ENCODE results near the gene GALNTL6.
A peak's percentile ranks its signal among the peaks of the same experiment; 100 is the strongest.

GALNTL6 gene

GRCh38 chr4:171812665-171813525, at the start of gene GALNTL6:
GALNTL6 (plus strand) TSS chr4:171813404.
- DNase-seq (ENCODE audit: low spot score), result no peak

DNA sequence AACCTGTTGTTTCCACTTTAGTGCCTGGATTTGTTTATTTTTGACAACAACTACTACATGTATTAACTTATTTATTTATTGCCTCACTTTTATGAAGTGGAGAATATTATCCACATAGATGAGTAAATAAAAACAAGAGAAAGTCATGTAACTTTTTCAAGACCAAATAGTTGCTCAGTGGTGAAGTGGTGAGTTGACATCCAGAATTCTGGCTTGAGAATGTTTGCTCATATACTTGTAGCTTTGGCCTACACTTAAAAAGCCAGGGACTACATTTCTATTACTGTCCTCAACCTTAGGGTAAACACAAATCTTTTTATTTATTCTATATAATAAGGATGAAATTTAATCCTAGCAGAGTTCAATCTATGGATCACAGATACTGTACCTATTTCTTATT, 47.7 kb upstream of the GALNTL6 start:
- no peak for DNase-seq (ENCODE audit: low spot score)

DNA sequence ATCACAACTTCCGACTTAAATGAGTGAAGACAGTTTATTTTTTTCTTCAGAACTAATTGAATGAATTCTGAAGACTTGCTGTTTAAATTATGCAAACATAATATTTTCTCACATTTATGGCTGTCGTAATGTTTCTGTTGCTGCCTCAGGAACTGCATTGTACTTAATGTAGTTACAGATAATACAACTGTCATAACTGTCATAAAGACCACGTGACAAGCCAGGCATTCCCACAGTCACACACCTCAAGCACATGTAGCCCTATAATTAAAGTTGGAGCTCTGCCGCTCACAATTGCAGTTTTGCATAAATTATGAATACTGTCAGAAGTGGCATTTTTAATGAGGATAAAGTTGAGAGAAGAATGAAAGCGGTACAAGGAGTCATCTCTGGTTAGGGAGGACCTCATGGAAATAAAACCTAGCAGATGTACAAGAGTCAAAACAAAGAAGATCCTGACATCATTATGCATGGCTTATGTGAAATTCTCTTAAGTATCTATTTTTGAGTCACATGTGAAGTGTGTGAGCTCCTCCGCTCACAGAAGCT, 38.5 kb upstream of the GALNTL6 start:
- no peak for DNase-seq (ENCODE audit: low spot score)

GRCh38 chr4:171779301-171779700, 33.9 kb upstream of the GALNTL6 start:
- DNase-seq (ENCODE audit: low spot score), result no peak

DNA sequence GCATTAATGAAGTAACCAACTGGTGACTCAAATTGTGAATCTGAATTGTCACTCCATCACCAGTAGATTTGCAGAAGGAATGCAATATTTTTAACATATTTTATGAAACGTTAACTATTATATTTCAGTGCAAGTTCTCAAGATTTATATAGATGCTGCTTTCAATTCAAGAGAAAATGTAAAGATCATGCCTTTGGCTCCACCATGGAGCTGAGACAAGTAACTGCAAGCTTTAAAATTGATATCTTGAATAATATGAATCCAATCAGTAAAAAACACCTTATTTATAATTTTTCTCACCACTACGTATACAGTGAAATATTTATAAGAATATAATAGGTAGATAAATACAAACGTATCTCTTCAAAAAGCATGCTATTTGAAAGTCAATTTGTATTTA, 27.8 kb upstream of the GALNTL6 start:
- DNase-seq (ENCODE audit: low spot score), result no peak

DNA sequence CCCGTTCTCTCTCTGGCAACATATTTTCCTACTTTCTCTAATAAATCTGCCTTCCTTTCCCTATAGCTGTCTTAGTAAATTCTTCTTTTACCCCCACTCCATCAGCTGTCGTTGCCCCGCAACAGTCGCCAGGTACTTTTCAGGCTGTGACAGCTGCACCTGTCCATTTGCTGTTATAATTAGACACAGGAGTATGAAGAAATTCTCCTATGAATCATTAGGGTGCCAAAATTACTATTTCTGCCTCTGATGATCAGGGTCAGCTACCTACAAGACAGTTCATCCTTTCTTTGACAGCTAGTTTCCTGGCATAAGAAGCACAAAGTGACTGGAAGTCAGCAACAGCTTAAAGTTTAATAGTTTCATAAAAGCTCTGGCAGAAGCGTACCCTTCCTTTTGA, 19.5 kb upstream of the GALNTL6 start:
- DNase-seq (ENCODE audit: low spot score), result no peak

DNA sequence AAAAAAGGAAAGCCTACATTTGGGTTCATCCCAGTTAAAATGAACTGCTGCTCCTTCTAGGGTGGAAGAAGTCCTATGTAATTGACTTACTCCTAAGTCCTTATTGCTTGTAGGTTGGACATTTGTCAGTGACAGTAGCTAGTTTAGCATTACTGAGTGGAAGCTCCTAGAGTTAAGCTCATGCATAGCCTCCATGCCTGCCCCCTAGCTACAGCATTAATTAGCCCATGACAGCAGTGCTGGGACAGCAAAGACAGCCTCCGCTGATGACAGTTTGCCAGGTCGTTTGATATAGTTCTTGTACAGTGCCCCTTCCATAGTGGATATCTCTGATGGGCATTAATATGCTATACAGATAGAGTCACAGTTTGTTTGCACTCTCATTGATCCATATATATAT, 18.7 kb upstream of the GALNTL6 start:
- DNase-seq (ENCODE audit: low spot score), result no peak

- DNase-seq (ENCODE audit: low spot score), result no peak
These were observed 3.4 kb upstream of the GALNTL6 start for GRCh38 chr4:171809854-171810253.

GRCh38 chr4:171812333-171812664, 905 bp upstream of the GALNTL6 start:
- DNase-seq (ENCODE audit: low spot score), result no peak

- DNase-seq (ENCODE audit: low spot score), result no peak
These were observed 484 bp downstream of the GALNTL6 start for GRCh38 chr4:171813526-171814250.

- DNase-seq (ENCODE audit: low spot score), result no peak
These were observed 1.3 kb downstream of the GALNTL6 start for GRCh38 chr4:171814545-171814944.

- no peak for DNase-seq (ENCODE audit: low spot score)
These were observed 3.8 kb downstream of the GALNTL6 start for GRCh38 chr4:171817026-171817425.

DNA sequence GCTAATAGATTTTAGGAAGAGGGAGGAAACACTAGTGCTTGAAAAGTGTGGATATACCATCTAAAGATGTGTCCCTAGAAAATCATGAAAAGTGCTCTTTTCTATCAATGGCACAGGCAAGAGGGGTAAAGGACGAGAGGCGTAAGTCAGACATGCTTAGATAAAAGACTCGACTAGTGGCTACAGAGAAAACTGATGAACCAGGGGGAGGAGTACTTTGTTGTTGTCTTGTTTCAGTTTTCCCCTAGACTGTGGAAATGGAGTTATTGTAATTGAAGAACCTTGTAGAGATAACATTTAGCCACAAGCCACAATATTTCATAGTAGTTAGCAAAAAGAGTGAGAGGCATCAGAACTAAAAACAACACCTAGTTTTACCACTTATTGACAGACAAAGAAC, 21.4 kb downstream of the GALNTL6 start:
- no peak for DNase-seq (ENCODE audit: low spot score)

DNA sequence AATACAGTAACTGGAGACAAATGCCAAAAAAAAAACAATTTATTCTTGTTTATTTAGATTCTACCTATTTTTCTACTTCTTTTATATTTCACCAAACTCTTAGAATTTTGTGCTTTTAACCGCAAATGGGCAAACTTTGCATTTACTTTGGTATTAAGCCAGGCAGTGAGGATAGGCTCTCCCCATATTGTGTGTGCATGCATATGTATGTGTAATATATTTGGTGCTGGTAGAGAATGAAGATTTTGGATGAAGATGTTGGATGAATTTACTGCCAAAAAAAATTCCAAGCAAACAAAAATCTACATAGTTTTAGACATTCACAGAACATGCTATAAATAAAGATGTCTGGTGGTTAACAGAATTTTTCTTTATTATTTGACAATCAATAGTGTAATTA, 30.3 kb downstream of the GALNTL6 start:
- DNase-seq (ENCODE audit: low spot score), result no peak

DNA sequence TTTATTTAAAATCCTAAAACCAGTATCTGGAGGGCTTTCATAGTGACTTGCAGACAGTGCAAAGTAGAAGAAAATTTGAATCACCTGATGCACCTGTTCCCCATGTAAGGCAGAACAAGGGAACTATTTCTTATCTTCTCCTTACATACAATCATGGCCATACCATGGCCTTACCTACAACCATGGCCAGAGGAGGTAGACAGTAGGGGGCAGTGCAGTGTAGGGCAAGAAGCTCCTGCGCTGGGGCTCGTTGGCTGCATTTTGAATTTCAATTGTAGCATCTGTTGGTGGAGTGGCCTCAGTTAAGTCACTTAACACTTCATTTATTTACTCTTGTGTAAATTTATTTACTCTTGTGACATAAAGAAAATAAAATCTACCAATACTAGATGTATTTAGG, 33.0 kb downstream of the GALNTL6 start:
- peak; percentile 6 for DNase-seq (ENCODE audit: low spot score)

DNA sequence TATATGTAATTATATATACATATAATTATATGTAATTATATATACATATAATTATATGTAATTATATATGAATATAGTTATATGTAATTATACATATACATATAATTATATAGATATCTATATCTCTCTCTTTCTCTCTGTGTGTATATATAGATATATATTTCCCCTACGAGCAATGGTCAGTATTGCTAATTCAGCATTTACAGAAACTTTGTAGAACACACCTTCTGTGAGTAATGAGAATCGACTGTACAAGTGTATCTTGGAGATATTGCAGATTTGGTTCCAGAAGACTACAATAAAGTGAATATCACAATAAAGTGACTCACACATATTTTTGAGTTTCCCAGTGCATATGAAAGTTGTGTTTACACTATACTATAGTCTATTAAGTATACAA, 33.7 kb downstream of the GALNTL6 start:
- no peak for DNase-seq (ENCODE audit: low spot score)

DNA sequence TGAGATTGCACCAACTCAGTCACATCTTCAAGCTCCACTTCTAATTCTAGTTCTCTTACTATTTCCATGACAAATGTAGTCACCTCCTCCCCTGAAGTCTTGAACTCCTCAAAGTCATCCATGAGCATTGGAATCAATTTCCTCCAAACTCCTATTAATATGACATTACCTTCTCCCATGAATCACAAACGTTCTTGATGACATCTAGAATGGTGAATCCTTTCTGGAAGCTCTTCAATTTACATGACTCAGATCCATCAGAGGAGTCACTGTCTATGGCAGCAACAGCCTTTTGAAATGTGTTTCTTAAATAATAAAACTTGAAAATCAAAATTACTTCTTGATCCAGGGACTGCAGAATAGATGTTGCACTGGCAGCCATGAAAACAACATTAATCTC, 34.5 kb downstream of the GALNTL6 start:
- no peak for DNase-seq (ENCODE audit: low spot score)

GRCh38 chr4:171849686-171850222, 36.5 kb downstream of the GALNTL6 start:
- DNase-seq (ENCODE audit: low spot score), result no peak

- no peak for DNase-seq (ENCODE audit: low spot score)
These were observed 38.1 kb downstream of the GALNTL6 start for GRCh38 chr4:171851295-171851694.

DNA sequence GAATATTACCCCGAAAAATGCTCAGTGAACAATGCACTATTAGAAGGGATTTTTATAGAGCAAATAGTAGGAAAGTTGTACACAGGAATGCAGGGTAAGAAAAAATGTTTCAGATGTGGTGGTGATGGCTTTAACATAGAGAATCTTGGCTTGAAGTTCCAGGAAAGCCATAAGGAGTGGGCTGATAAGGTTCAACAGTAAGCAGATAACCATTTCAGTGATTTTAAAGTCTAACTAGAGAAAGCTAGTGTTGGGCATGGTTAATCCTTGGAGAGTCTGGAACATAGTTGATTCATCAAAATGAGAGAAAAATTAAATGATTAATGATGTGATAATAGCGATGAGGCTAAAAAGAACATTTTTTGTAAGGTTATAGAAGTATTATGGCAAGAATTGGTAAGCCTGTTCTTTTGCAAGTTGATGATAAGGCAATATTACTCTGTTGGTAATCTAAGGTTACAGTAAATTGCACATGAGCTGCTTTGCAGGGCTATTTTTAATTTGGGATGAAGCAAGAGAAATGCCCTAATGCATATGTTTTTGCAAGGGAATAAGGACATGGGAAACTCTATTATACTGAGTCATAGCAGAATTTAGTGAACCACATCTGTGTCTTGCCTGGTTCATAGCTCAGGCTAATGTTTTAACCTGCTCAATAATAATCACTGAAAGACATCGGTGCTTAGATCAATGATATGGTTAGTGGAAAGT, 44.3 kb downstream of the GALNTL6 start:
- DNase-seq (ENCODE audit: low spot score), result no peak

DNA sequence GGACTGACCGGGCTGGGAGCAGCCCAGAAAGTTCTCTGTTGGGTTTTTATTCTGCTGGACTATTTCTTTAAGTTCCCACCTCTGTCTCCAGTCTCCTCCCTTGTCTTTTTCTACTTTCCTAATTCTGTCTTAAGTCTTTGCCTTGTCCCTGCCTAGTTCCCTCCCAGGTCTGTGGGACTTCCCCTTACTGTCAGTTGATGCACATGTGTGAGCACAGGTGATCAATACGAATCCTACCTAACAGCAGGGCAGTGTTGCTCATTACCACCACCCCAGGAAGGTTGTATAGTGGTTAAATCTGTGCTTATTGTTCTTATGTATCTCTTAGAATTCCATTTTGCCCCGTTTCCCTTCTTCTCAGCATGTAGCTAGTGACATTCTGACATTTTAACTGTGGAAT, 62.1 kb downstream of the GALNTL6 start:
- DNase-seq (ENCODE audit: low spot score), result no peak

DNA sequence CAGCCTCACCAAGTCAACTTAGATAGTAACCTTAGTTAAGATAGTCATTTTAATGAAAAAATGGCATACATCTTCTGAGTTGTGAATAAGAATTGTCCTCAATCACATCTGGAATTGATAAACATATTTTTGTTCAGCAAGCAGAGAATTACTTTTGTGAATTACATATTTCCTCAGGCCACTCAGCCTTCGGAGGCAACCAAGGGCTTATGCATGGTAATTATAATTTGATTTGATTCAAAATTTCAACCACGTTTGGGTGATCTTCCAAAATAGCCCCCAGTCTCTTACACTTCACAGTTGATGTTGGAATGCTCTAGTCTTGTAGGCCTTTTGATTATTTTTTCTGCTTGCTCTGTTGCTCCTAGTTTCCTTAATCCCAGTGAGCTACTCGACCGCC, 63.4 kb downstream of the GALNTL6 start:
- DNase-seq (ENCODE audit: low spot score), result no peak

All from hepatic stellate cell (primary cell).